Measurements from ENCODE around the gene WRNIP1. TPM values are rescaled to one million over a fixed set of nuclear protein-coding genes. Genes with fewer than 3 reads are reported as not detected.

Gene WRNIP1
- total RNA-seq, 1 experiment from 2014 or later, result 78.8 TPM

- intact Hi-C loops (cut with micrococcal nuclease), result loop anchor here (5.0 kb wide), 1 partner anchor 319 kb away; no protein-coding TSS in a partner anchor
- peak; percentile 85 for ATAC-seq
- POLR2A ChIA-PET, result no interaction called here
Observed at GRCh38 chr6:2738373-2738979, 26.7 kb upstream of the WRNIP1 start.

GRCh38 chr6:2739335-2739734, 25.9 kb upstream of the WRNIP1 start:
- CTCF ChIA-PET, result interaction anchor here (1.2 to 2.0 kb wide), 2 partner anchors 10 to 11 kb away, joined by 3 to 21 read pairs; partner anchors contain the start of gene MYLK4
- Histone ChIP-seq H3K79me2 (ENCODE audit: insufficient read depth, low read length) (no peaks in the 10 kb centered on the region), H3K27ac (ENCODE audit: low read depth, low read length) (no peak overlapping the region), H2AFZ (ENCODE audit: low read depth, low read length, poor library complexity, severe bottlenecking) (no peak overlapping the region), H3K9ac (ENCODE audit: low read length) (no peak overlapping the region), H3K4me3 (replicated peaks in 1 of 2; ENCODE audit: low read depth in 1 of 2, low read length in 2 of 2) (no peak overlapping the region), H3K36me3 (ENCODE audit: control insufficient read depth in 1 of 2, insufficient read depth in 2 of 2, low read length in 2 of 2) (no peaks in the 10 kb centered on the region), H3K4me2 (ENCODE audit: low read length) (no peak overlapping the region), H3K4me1 (ENCODE audit: control insufficient read depth in 1 of 2, insufficient read depth in 2 of 2, low read length in 2 of 2) (peaks cover 0 to 6% of the 10 kb centered on the region in 2 experiments; a peak in 1 of 4 replicates), H4K20me1 (ENCODE audit: insufficient read depth) (no peaks in the 10 kb centered on the region), H3K9me2 (ENCODE audit: insufficient read depth) (no peaks in the 10 kb centered on the region), H3K9me3 (ENCODE audit: control insufficient read depth in 1 of 2, insufficient read depth in 1 of 2, low read depth in 1 of 2, low read length in 2 of 2) (no peaks in the 10 kb centered on the region), H3K27me3 (ENCODE audit: insufficient read depth, low read length) (no peaks in the 10 kb centered on the region)
- no peak for DNase-seq (ENCODE audit: low read depth, low spot score)
- BruUV-seq (replicated peaks), result no TSS peak
- TF ChIP-seq ZNF274 (IDR thresholded peaks at IDR 0.05; ENCODE audit: low read depth, low read length) (no peak), JUND (IDR thresholded peaks at IDR 0.05) (no peak)
- TF ChIP-seq, protein P1, sequence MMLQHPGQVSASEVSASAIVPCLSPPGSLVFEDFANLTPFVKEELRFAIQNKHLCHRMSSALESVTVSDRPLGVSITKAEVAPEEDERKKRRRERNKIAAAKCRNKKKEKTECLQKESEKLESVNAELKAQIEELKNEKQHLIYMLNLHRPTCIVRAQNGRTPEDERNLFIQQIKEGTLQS (IDR thresholded peaks at IDR 0.05), result no peak
- no peak for ATAC-seq
- intact Hi-C loops (cut with micrococcal nuclease), result loop anchor here (5.0 kb wide), 1 partner anchor 318 kb away; no protein-coding TSS in a partner anchor
- RAD21 ChIA-PET (ENCODE audit: low non-redundant PET in 1 of 2, low total read pairs in 2 of 2, uncharacterized antibody in 2 of 2, unreplicated experiment in 2 of 2), result no interaction called here
- POLR2A ChIA-PET, result no interaction called here

More at GRCh38 chr6:2738373-2738979, 26.7 kb upstream of the WRNIP1 start:
- Histone ChIP-seq H2AFZ (ENCODE audit: low read depth, low read length, poor library complexity, severe bottlenecking) (no peak overlapping the region), H3K9me2 (ENCODE audit: insufficient read depth) (no peaks in the 10 kb centered on the region), H3K9me3 (ENCODE audit: control insufficient read depth in 1 of 2, insufficient read depth in 1 of 2, low read depth in 1 of 2, low read length in 2 of 2) (no peaks in the 10 kb centered on the region), H3K4me1 (ENCODE audit: control insufficient read depth in 1 of 2, insufficient read depth in 2 of 2, low read length in 2 of 2) (peaks cover 0 to 6% of the 10 kb centered on the region in 2 experiments; a peak in 1 of 4 replicates), H3K27me3 (ENCODE audit: insufficient read depth, low read length) (no peaks in the 10 kb centered on the region), H3K79me2 (ENCODE audit: insufficient read depth, low read length) (no peaks in the 10 kb centered on the region), H3K9ac (ENCODE audit: low read length) (no peak overlapping the region), H3K4me2 (ENCODE audit: low read length) (no peak overlapping the region), H4K20me1 (ENCODE audit: insufficient read depth) (no peaks in the 10 kb centered on the region), H3K27ac (ENCODE audit: low read depth, low read length) (no peak overlapping the region), H3K36me3 (ENCODE audit: control insufficient read depth in 1 of 2, insufficient read depth in 2 of 2, low read length in 2 of 2) (no peaks in the 10 kb centered on the region), H3K4me3 (replicated peaks in 1 of 2; ENCODE audit: low read depth in 1 of 2, low read length in 2 of 2) (no peak overlapping the region)
- no TSS peak for BruUV-seq (replicated peaks)
- CTCF ChIA-PET, result interaction anchor here (0.7 to 2.0 kb wide), 20 partner anchors 10 to 1145 kb away, joined by 3 to 21 read pairs (median 4); partner anchors contain the start of genes MYLK4 and WRNIP1
- TF ChIP-seq, protein P2, sequence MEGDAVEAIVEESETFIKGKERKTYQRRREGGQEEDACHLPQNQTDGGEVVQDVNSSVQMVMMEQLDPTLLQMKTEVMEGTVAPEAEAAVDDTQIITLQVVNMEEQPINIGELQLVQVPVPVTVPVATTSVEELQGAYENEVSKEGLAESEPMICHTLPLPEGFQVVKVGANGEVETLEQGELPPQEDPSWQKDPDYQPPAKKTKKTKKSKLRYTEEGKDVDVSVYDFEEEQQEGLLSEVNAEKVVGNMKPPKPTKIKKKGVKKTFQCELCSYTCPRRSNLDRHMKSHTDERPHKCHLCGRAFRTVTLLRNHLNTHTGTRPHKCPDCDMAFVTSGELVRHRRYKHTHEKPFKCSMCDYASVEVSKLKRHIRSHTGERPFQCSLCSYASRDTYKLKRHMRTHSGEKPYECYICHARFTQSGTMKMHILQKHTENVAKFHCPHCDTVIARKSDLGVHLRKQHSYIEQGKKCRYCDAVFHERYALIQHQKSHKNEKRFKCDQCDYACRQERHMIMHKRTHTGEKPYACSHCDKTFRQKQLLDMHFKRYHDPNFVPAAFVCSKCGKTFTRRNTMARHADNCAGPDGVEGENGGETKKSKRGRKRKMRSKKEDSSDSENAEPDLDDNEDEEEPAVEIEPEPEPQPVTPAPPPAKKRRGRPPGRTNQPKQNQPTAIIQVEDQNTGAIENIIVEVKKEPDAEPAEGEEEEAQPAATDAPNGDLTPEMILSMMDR (IDR thresholded peaks at IDR 0.05 in 2 of 3, conservative IDR thresholded peaks at IDR 0.05 in 1 of 3; ENCODE audit: borderline replicate concordance in 1 of 3, insufficient read depth in 1 of 3, low read depth in 2 of 3, low read length in 2 of 3), result peak; percentile 57 to 82 (median 73); a peak in 5 of 6 replicates
- TF ChIP-seq POLR2A (IDR thresholded peaks at IDR 0.05; ENCODE audit: borderline replicate concordance, extremely low read depth, insufficient read depth, insufficient read length) (no peak), RAD21 (IDR thresholded peaks at IDR 0.05; ENCODE audit: low read depth) (peak; percentile 93)
- RAD21 ChIA-PET (ENCODE audit: low non-redundant PET in 1 of 2, low total read pairs in 2 of 2, uncharacterized antibody in 2 of 2, unreplicated experiment in 2 of 2), result interaction anchor here (0.6 to 1.0 kb wide), 2 partner anchors 12 to 261 kb away, joined by 3 to 4 read pairs; partner anchors contain the start of gene MYLK4 (in 1 of the 2)
- DNase-seq (ENCODE audit: low read depth, low spot score), result peak; percentile 41

All from HCT116 (cell line).